Activated T-cell treated with anti-CD3 and anti-CD28 coated beads, Interleukin-2, amount 50 U/mL, for 48 hours (primary cell): ENCODE data around the gene DOHH.

ENCODE experiments used
- DNase-seq, 2 experiments: peaks; one replicate each; pipeline ENCODE4 v3.0.0-alpha.2; 2020

The DOHH gene

DNA sequence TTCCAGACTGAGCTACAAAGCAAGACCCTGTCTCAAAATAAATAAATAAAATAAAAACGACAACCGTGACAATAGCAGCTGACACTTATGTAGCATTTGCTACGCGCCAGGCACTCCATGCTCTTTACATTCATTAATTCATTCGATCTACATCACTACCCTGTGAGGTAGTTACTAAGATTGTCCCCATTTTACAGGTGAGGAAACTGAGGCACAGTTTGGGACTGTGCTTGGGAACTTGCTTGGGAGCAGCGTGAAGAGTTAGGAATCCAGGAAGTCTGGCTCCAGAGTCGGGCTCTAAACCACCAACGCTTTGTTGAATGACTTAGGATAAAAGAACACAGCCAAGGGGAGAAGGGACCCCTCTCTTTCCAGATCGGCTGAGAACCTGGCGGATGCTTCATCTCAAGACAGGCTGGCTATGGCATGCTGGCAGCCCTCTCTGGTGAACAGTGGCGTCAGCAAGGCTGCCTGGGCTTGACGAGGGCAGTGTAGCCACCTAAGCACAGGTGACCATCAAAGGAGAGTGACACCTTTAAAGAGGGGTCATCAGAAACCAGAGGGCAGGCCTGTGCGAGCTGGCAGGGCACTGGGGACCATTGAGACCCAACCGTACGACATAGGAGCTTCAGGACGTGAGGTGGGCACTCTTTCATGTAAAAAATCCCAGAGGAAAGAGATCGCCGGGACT is 591 bp downstream of the DOHH start:
- DNase-seq, result no peak

DNA sequence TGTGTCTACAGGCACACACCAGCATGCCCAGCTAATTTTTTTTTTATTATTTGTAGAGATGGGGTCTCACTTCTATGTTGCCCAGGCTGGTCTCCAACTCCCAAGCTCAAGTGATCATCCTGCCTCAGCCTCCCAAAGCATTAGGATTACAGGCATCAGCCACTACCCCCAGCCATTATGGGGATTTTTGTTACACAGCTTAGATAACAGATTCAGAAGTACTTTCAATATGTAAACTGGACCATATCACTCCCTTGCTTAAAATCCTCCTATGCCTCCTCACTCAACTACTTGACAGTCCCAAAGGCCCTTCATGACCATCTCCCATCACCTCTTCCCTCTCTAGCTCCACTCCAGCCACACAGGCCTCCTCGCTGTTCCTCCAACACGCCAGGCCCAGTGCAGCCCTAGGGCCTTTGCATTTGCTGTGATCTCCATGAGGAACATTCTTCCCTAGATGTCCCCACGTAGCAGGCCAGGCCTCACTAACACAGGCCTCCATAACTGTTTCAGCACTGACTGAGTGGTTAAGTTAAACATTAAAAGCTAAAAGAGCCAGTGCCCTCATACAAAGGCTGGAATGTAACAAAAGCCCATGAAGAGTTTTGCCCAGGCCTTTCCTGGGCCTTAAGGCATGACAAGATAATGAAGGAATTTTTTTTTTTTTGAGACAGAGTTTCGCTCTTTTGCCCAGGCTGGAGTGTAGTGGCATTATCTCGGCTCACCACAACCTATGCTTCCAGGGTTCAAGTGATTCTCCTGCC is 2.5 kb downstream of the DOHH start:
- DNase-seq, result no peak

DNA sequence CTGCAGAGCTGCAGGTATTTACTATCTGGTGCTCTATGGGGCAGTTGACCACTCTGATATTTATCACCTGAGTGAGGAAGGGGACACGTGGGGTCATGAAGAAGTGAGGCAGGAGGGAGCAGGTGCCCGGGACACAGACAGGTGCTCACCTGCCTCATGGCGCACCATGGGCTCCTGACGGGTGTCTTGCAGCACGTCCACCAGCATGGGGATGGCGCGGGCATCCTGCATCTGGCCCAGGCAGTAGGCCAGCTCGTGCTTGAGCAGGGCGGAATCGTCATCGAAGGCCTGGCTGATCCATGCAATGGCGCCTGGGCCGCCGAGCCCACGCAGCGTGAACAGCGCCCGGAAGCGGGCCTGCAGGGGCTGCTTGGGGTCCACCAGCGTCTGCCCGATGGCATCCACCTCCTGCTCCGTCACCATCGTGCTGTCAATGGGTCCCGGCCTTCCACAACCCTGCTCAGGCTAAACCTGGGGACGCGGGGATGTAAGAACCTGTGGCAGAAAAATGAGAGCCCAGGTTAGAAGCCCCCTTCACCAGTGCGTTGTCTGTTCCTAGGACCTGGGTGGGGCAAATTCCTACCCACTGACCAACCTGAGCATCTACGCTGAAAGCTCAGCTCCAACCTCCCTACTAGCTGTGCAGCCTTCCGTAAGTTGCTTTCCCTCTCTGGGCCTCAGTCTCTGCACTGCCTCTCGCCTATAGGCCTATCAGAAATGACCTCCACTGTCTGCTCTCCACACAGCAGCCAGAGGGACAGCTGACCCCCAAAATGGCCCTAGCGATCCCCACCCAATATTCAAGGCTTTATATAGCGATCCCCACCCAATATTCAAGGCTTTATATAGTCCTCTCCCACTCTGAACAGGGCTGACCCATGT is 3.8 kb downstream of the DOHH start:
- no peak for DNase-seq

DNA sequence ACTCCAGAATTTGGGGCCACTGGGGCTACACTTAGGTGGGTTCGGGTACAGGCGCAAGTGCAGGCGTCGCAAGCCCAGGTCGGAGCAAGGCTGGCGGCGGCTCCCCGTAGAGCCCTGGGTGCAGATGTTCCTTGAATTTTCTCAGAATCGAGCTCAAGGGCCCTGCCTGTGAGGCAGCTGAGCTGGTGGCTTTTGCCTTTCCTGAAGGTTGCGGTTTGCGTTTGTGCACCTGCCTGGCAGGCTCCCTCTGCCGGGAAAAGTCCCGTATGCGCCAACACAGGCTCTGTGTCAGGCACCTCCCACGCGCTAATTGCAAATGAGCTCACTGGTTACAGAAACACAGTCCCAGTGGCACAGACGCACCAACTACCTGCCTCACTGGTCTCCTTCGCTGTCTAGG is 5.9 kb downstream of the DOHH start:
- peak; percentile 66 to 75 for DNase-seq

DNA sequence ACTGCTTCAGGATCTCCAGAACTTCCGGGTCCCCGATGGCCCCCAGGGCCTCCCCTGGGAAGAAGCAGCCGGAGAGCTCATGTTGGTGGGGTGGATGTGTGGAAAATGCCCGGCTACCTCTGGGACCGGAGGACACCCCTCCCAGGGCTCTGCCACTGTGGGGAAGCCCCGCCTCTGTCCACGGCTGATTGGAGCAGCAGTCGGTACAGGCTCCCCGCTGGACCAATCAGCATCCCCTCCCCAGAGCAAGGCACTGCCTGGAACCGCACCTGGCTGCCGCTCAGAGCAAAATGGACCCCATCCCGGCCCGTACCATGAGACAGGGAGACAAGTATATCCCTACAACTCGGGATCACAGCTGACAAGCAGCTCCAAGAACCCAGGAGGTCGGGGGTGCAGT is 6.4 kb downstream of the DOHH start:
- peak; percentile 67 to 75 for DNase-seq

DNA sequence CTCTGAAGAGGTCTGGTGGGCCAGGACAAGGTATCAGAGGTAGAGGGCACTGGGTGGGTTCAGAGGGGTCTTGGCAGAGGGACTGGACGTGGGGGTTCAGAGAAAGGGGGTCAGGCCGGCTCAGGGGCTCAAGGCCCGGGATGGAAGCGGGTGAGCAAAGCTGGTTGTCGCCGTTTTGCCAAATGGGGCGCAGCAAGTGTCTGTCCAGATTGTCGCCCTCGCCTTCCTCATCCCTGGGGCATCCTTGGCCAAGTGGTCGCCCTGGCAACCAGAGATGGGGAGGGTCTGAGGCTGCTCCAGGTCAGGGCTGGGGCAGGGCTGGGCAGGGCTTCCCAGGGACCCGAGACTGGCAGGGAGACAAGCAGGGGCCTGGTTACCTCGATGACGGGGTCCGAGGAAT is 6.8 kb downstream of the DOHH start:
- no peak for DNase-seq

DNA sequence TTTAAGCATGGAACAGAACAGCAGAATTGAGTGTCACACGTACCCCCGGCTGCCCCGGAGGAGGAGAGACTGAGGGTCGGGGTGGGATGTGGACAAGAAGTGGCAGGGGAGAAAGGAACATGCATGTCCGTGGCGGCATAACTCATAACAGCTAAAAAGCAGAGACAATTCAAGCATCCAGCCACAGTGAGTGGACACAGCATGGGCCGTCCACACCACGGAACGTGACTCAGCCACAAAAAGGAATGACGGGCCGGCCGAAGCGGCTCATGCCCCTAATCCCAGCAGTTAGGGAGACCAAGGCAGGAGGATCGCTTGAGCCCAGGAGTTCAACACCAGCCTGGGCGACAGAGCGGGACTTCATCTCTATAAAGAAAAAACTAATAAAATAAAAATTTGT is 7.6 kb downstream of the DOHH start:
- DNase-seq, result no peak

DNA sequence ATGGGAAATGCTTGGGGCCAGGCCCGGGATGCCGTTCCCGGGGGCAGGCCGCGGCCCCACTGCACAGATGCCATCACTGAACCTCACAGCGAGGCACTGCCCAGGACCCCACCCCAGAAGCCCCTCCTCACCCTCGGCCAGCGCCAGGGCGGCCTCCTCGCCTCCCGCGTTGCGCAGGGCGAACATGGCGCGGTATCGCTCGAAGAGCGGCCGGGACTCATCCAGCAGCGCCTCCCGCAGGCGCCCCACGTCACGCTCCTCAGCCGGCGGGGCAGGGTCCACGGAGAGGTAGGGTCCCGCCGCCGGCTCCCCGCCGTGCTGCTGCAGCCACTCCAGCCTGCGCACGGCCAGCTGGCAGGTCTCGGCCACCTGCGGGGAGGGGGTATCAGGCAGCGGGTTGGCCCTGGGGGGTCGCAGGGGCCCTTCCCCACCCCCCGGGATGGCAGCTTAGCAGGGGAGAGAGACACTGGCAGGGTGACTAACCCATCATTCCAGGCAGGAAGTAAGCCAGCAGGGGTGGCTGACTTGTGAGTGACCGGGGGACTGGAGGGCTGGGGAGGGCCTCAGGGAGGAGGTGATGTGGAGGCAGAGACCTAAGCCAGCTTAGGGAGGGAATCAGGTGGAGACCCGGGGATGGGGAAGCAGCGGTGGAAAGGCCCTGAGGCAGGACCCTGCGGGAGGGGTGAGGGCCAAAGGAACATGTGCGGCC is 8.2 kb downstream of the DOHH start:
- DNase-seq, result no peak

DNA sequence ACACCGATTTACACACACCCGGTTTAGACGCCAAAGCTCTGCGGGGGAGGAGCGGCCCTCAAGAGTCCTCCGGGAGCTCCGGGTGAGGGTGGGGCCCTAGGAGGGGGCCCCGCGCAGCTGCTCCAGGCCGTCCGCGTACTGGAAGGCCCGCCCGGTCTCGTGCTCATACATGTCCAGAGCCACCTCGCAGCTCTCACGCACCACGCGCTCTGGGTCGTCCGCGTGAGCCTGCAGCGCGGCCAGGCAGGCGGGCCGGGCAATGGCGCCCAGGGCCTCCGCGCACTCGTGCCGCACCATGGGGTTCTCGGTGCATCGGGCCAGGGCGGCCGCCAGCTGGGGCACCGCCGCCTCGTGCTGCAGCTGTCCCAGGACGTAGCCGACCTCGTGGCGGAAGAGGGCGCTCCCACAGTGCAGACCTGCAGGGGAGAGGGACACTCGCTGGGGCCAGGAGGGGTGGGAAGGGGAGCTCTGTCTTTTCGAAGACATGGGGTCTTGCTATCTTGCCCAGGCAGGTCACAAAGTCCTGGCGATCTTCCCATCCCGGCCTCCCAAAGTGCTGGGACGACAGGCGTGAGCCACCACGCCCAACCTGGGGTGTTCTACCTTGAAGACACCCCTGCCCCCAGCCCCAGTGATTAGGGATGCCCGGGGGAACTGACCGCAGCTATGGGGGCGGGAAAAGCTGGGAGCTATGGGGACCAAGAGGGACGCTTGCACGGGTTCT is 8.9 kb downstream of the DOHH start:
- no peak for DNase-seq

DNA sequence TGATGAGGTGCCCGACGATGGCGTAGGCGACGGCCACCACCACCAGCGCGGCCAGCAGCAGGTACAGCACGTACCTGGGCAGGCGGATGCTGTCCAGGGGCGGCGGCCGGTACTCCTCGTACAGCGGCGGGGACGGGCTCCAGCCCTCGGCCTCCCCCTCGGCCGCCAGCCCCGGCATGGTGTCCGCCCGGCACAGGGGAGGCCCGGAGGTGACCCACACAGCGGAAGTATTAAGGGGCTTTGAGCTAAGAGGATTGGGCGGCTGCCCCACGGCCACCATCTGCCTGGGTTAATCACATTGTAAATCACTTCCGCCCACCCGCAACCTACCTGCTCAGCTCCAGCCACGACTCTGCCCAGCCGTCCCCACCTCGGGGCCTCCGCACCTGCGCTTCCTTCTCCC is 17.2 kb downstream of the DOHH start, which contains the start of gene SMIM44:
Gene SMIM44, minus strand, starts transcription at position 216 of the 403 bp plus-strand sequence. Its CDS starts 38 bp downstream, at position 178.
- no peak for DNase-seq

DNA sequence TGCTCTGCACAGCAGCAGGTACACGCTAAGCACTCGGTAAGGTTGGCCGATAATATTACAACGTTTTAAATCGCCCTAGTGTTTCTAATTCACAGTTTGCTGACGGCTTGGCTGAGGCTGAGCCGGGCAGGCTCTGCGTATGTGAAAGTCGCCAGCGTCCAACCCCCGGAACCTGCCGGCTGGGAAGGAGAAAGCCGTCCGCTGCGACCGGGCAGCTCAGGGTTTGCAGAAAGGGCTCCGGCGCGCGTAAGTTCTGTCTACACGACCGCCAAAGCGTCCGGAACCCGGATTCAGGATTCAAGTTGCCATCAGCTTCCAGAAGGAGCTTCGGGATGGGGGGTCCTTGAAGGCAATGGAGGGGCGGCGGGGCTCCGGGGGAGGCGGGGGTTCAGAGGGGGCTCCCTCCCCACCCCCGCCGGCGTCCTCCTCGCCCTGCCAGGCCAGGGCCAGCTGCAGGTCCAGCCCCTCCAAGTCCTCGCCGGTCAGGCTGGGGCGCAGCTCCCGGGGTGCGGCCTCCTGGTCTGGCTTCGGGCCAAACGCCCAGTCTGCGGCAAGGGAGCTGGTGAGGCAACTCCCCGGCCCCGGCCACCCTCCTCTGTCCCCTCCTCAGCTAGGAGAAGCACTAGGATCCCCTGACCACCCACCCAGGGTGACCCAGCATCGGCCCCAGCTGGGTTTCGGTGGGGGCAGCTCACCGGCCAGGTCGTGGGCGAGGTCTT is 17.8 kb downstream of the DOHH start:
- DNase-seq, result no peak

DNA sequence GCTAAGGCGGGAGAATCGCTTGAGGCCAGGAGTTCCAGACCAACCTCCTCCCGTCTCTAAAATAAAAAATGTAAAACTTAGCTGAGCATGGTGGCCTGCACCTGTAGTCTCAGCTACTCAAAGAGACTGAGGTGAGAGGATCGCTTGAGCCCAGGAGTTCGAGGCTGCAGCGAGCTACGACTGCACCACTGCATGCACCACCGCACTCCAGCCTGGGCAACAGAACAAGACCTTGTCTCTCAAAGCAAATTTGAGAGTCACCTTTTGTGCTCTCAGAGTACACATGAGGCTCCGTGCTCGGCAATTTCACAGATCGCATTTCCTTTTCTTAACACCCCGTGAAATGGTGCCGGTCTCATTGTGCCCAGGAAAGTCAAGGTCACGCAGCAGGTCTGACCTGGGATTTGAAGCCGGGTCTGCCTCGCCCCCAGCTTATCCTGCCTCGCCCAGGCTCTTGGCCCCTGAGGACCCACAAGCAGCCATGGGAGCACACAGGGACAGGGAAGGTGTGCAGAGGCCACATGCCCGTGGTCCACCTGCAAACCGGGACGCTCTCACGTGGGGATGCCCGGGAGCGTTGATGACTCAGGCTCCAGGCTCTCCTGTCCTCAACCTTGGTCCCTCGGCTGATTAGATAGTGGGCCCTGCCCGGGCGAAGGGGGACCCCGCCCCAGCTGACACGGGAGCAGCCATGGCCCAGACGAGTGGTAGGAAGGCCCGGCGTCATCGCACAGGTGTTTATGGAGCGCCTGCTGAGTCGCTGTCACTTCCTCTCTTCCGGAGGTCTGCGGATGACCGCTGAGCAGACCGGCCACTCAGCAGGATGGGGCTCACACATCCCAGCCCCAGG is 19.0 kb downstream of the DOHH start:
- DNase-seq, result no peak

DNA sequence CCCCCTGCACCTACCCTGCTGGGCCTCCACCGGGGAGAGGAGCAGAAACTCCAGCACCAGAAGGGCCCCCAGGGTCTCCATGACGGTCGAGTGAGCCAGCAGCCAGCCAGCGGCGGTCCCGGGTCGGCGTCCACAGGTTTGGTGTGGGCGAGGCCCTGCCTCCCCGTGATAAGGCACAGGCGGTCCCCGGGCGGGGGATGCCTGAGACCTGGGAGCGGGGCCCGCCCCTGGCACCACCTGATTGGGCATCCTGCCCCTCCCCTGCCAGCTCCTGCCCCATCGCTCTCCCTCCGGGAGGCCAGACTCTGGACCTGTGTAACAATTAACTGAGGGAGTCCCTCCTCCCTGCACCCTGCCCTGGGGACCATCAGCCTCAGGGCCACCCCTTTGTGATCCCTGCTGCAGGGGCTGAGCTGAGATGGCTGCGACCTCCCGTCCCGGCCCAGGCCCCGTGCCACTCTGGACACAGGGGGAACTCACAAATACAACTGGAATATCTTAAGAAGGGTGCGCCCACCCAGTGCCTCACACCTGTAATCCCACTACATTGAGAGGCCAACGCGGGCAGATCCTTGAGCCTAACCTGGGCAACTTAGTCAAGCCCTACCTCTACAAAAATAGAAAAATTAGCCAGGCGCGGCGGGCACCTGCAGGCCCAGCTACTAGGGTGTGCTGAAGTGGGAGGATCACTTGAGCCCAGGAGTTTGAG is 19.9 kb downstream of the DOHH start, which contains the start of gene SMIM24:
Gene SMIM24, minus strand, starts transcription at position 143 of the 709 bp plus-strand sequence. Its CDS starts 62 bp downstream, at position 81.
- DNase-seq, result no peak

DNA sequence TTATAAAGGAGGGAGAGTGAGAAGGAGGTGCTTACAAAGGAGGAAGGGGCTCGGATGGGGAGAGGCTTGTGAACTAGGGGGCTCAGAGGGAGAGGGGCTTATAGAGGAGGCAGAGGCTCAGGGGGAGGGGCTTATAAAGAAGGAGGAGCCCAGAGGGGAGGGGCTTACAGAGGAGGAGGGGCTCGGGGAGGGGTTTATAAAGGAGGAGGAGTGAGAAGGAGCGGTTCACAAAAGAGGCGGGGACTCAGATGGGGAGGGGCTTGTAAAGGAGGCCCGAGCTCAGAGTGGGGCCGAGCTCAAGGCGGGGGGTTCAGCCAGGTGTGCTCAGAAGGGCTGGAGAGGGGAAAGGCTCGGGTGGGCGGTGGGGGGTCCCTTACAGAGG is 20.6 kb downstream of the DOHH start:
- peak; percentile 58 to 60 for DNase-seq

DNA sequence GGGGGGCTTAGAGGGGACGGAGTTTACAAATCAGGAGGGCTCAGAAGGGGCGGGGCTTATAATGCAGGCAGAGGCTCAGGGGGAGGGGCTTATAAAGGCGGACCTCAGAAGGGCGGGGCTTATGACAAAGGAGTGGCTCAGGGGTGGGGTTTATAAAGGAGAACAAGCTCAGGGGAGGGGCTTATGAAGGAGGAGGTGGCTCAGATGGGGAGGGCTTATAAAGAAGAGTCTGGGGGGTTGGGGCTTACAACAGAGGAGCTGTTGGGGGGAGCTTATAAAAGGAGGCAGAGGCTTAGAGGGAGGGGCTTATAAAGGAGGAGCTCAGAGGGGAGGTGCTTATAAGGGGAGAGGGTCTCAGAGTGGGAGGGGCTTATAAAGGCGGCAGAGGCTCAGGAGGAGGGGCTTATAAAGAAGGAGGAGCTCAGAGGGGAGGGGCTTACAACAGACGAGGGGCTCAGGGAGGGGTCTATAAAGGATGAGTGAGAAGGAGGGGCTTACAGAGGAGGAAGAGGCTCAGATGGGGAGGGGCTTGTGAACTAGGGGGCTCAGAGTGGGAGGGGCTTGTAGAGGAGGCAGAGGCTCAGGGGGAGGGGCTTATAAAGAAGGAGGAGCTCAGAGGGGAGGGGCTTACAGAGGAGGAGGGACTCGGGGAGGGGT is 21.2 kb downstream of the DOHH start:
- DNase-seq, result peak; percentile 58 to 69

DNA sequence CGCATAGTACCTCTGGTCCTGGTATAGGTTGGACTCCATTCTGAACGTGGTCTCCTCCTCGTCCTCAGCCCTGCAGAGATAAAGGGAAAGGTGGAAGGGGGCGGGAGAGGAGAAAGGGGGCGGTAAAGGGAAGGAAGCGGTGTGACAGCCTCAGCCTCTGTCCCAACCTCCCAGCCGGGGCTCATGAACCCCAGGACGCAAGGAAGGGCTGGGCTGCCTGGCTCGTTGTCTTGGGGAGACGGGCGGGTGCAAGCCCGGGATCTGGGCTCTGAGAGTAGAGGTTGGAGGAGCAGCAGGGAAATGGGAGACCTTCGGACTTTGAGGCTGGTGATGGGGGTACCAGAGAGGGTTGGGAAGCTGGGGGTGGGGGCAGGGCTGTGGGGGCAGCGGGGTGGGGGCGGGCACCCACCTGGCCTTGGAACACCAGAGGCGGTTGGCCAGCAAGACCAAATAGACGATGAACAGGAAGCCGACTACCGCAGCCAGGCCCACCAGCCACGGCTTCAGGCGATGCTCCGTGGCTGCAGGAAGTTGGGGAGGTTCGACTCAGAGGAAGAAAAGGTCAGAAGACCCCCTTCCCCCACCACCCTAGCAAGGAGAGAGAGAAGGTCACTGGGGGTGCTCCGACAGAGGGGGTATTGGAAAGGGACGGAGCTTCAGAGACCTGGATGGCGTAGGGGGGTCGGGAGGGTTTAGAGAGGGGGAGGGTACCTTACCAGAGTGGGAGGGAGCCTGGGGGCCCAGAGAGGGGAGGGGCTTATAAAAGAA is 21.9 kb downstream of the DOHH start:
- no peak for DNase-seq

DNA sequence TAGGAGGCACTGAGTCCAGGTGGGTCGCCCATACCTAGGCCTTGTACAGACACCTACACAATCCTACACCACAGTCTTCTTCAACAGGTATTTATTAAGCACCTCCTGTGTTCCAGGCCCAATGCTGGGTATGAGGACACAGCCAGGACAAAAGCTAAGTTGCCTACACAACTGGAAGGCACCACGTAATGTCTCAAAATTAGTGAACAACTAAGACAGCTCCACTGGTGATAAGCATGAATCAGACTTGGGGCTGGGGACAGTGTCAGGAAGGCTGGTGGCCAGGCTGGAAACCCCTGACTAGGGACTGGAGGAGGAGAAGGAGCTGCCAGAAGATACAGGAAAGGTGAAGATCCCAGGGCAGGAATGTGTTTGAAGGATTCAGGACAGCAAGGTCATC is 22.5 kb downstream of the DOHH start:
- no peak for DNase-seq

DNA sequence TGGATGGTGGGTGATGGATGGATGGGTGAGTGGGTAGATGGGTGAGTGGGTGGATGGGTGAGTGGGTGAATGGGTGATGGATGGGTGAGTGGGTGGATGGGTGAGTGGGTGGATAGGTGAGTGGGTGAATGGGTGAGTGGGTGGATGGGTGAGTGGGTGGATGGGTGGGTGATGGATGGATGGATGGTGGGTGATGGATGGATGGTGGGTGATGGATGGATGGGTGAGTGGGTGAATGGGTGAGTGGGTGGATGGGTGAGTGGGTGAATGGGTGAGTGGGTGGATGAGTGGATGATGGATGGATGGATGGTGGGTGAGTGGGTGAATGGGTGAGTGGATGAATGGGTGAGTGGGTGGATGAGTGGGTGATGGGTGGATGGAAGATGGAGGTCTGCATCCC is 23.0 kb downstream of the DOHH start:
- DNase-seq, result no peak
